CD1c-positive myeloid dendritic cell (primary cell): ENCODE measurements around the gene TBL1Y.
"Not testable (repeated sequence)": the region's sequence is repeated elsewhere in the genome, so short reads cannot be mapped to it uniquely, and the experiment has no call there.

Source experiments
- DNase-seq: peaks from one replicate; pipeline ENCODE4 v3.0.0-alpha.2; 2016; ENCODE audit errors: extremely low spot score

TBL1Y gene

DNA sequence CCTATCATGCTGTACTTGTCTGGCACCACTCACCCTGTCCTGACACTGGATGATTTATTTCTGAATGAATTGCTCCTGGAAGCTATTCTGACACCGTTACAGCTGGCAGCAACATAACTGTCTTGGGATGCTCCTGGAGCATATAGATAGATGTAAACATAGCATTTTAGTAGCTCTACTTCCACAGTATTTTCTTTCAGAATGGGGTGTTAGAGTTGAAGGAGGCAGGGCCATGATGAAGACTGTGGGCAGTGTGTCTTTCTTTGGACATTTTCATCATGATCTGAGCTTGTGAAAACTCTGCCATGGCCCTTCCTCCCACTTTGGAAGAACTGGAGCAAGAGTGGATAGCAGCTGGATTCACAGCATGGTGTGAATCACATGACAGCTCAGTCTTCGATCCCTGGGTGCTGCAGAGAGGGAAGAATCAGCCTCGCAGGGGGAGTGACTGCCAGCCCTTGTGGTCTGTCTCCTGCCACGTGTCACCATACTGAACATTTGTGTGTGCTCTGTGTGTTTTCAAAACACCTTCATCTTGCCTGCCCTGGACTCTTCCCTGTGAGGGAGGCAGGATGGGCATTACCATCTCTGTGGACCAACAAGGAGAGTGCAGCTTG lies 61.9 kb downstream of the TBL1Y start:
- no peak for DNase-seq

DNA sequence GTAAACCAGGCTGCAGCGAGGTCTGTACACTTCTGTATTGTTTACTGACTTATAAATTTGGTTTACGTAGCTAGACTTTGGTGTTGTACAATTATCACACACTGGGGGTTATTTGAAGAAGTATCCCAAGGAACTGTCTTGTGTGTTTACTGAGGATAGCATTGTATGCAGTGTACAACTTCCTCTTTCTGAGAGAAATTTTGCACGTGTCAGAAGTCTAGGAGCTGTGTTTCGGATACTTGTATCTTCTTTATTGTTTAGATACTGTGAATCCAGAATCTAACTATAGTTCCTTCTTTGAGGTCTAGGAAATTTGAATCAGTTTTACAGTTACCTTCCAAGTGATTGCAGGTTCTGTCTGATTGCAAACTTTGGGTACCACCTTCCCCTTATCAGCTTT lies 64.5 kb downstream of the TBL1Y start:
- DNase-seq = no peak

DNA sequence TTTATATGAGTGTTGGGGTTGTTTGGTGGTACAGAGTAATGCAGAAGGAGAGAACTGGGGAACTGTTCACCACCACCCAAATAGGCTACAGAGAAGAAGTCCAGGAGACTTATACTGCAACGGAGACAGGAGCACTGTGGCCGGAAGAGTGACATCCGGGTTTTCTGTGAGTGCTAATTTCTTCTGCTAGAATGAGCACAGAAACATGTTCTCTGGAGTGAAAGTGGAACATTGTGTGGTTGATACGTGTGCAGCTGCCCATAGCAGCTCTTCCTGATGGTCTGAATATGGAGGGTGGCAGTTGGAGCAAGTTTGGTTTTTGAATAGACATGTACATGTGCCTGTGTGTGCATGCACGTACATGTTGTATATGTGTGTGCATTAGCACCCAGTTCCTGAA lies 67.3 kb downstream of the TBL1Y start:
- DNase-seq = no peak

DNA sequence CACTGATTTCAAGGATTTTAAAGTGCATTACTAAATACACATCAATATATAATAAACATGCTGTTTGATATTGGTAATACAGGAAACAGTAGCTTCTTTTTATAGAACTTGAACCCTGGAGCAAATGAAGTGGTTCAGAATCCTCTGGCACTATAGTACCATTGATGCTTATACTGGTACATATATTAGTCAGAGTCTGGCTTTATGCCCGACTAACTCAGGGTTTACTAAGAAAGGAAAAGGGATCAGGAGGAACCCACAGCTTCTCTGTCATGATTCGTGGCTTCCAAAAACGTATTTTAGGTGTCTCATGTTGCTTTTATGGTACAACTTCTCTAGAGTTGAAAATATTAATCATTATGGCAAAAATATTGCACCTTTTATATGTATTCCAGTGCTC lies 72.7 kb downstream of the TBL1Y start:
- no peak for DNase-seq

DNA sequence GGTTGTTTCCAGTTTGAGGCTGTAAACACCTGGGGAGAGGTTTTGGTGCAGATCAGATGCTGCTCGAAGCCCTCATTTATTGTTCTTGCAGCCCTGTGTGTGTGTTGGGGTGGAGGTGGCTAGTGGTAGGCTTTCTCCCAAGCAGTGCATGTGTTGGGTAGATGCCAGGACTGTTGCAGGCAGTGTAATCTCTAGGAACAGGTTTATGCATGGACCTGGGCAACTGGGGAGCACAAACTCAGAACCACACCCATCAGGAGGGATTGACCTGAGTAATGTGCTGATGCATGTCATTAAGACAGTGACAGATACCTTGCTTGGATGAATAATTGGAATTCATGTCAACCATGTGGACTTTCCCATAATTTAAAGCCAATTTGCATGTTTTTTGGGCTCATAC lies 77.3 kb downstream of the TBL1Y start:
- no peak for DNase-seq

DNA sequence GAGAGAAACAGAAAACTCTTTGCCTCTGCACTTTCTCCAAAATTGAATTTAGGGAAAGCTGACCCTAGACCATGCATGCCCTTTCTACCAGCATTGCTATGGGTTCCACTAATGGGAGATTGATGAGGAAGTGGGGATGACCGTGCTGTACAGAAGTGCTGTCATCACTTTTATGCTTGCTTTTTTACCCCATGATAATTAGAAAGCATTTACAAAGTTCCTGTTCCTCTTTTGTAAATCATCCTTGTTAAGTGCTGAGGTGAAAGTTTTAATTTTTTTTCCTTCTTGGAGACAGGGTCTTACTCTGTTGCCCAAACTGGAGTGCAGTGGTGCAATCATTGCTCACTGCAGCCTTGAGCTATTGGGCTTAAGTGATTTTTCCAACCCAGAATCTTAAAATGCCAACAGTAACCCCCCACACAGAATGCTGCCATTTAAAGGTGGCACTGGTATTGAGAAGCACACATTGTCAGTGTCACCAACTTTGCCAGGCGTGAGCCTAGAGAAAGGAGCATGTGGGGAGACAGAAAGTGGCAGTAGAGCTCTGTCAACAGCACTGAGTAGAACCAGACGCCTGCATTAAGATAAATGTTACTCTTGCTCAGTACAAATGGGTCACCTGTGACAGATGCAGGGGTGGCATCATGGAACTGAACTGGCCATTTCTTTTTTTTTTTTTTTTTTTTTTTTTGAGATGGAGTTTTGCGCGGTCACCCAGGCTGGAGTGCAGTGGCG lies 79.6 kb downstream of the TBL1Y start:
- DNase-seq = peak; percentile 7

DNA sequence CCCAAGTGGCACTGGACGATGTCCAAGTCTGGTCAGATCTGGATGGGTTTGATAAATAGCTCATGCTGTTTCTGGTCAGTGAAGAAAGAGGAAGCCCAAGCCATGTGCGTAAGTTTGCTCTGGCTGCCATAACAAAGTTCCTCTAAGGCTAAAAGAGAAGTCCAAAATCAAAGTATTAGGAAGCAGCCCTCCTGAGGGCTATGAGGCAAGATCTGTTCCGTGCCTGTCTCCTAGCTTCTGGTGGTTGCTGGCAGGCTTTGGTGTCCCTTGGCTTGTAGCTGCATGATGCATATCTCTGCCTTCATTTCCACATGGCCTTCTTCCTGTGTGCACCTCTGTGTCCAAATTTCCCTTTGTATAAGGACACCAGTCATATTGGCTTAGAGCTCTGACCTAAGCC lies 81.5 kb downstream of the TBL1Y start:
- DNase-seq = peak; percentile 51

DNA sequence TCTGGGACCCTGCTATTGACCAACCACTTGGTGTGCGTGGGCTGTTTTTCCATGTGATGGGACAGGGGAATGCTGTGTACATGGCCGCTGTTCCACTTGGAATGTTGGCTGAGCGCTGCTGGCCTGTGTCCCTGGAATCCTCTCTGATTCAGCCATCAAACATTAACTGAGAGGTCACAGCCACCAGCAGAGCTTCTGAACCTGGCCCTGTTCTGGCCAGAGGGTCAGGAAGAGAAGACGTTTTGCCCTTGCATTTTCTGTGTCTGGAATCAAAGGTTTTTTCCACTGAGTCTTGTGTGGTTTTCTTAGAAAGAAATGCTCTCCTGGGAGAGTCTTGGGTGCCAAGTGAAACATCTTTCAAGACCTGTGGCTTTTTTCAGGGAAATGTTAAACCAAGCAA lies 85.5 kb downstream of the TBL1Y start:
- DNase-seq = no peak

DNA sequence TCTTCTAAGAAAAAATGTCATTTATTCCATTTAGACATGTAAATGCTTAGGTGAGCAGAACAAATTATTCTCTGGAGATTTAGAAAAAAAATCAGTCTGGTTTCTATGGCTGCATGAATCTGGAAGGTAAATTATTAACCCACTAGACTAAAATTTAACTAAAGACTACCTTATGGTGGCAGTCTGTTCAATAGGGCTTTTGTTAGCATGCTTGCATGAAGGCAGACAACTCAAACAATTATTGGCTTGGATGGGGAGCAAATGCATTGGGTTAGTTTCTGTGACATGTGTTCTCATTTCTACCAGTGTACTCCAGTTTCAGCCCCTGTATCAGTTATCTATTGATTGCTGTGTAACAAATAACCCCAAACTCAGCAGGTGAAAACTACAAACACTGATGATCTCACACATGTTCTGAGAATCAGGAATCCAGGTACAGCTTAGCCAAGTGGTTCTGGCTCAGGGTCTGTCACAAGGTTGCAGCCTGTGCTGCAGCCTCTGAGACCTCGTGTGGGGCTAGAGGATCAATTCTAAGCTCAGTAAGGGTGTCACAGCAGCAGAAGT lies 87.1 kb downstream of the TBL1Y start:
- DNase-seq = no peak

DNA sequence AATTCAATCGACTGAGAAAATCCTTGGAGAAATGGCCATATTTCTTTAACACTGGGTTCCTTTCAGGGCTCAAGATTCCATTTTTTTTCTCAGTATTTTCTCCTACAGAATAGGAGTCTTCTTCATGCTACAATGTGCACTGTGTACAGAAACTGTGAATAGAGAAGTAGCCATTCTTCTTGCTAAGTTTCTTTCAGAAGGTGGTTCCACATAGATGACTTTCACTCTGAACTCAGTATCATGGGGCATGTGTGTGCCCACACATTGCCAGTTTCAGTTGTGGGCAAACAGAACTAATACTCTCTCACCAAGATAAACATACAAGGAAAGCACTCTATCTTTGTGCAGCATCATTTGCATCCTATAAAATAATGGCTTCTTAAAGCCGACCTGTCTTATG lies 89.4 kb downstream of the TBL1Y start:
- peak; percentile 29 for DNase-seq

DNA sequence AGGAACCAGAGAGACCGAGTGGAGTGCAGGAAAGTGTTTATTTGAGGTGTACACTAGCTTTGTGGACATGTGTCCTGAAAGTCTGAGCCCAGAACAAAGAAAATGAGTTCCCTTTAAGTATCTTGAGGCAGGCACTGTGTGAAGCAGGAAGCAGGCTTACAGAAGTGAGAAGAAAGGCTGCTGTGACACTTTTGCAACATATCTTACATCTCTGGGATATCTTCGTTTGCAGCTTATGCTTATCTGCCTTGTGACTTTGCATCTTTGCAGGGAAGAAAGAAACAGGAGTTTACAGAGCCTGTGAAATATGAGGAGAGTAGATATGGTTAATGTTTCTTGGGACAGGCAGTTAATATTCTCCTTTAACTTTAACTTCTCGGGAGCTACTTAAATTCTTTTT lies 92.1 kb downstream of the TBL1Y start:
- DNase-seq = peak; percentile 5

DNA sequence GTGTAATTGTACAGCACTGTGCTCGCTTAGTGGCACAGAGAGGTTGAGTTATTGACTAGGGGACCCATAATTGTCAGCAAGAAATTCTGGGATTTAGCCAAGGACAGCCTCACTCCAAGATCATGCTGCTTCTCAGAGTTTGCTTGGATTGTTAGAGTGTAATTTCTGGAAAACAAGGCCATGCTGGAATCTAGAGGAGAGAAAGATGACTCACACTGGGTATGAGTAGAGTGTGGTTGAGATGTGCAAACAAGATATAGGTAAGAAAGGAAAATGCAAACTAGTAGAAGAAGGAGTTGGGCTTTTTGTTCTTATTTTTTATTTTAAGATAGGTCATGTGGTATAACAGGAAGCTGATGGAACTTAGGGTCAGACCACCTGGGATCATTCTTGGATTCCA lies 97.4 kb downstream of the TBL1Y start:
- DNase-seq = no peak

DNA sequence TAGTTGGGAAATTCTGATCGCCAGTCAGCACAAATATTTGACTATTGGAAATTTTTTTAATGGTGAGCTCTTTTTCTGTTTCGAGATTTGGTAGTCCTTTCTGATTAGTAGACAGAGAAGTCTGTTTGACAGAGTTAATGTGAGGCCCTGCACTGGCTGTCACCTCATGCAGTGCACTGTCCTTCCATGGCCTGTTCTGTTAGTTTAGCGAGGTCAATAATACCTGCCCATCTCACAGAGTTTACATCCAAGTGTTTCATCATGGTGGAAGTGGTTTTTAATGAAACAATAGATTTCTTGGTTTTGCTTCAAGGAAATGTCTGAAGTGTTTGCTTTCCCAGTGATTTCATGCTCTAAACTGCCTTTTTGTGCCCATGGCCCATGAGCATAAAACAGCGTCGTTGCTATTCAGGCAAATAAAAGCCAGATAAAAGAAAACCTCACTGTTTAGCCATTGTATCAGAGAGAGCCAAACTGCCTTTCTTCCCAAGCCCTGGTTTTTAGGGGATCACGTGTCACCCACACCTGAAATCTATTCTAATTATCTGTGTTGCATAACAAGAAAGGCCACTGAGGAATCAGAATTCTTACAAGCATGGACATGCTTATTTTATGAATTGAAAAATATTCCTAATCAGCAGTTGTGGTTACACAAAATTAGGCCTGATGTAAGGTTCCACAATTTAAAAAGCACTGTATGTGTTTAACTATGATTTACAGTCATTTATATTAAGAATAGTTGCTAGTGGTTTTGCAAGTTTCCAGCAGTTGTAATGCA lies 98.3 kb downstream of the TBL1Y start:
- no peak for DNase-seq

DNA sequence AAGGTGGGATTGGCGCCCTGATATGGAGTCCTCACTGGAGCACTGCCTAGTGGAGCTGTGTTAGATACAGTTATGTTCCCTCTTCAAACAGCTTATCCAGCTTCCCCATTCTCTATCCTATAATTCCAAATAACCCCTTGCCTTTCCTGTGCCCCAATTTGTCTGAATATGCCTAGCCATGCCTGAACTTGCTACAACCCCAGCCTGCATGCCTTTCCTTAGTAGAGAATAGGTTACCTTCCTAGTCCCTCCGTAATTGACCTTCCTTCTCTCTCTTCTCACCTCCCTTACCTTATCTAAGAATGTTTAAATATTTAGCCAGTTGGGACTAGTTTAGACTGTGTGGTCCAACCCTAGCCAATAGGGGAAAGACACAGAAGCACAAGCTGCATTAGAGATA lies 102.6 kb downstream of the TBL1Y start:
- DNase-seq = no peak

DNA sequence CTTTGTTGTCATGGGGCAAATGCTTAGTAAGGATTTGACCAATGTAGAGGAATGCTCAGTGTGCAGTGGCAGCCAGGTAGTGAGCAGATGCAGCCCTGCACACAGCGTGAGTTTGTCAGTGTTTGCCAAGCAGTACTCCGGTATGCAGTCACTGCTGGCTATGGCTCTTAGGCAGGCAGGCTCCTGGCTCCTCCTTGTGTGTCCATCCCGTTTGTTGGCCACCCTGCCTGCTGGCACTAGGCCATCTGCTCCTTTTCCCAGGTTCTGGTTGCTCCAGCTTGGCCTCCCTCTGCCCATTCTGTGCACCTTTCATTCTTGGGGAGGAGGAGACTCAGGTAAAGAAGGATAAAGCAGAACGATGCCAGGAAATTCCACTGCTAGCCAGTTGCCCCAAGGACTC lies 106.0 kb downstream of the TBL1Y start:
- DNase-seq = no peak

DNA sequence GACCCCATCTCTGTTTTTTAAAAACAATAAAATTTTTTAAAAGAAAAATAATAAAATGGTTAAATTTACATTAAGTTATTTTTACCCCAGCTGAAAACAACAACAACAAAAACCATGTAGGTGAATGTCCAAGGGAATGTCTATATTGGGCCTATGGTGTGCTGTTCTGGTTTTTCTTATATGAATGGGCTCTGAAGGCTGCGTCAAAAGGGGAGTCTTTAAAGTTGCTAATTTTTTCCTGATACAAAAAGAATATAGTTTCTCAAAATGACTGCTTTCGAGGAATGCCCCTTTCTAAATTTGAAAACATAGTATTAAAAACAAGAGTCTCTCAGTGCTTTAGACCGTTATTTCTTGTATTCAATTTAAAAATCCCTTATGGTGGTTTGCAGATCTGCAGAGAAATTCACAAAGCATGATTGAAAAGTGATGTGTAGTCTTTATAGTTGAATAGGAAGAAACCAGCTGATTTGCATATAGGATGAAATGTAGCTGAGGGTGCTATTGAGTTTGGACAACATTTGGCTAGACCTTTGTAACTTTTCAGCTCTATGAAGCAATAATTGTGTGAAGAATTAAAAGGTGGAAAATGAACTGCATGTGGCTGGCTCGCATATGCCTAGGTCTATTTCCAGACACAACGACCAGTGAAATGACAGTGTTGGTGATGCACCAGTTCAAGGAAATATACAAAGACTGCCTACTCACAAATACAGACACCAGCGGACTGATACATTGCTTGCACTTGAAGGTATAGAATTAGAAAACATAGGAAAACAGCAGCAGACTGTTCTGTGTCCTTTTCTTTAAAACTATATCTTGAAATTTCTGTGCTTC lies 107.0 kb downstream of the TBL1Y start:
- no peak for DNase-seq

DNA sequence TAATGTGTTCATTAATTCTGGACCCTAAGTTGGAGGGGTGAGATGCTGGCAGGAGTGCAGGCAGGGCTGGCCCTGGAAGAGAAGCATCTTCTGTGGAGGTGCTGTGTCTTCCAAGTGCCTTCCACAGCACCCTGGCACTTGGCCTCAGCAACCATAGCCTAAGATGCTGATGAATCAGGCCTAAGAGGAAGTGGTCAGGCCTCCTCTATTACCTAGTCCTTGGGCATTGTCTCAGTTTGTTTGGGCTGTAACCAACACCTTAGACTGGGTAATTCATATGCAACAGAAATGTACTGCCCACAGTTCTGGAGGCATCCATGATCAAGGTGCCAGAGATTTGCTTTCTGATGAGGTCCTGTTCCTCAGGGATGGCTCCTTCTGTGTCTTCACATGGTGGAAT lies 128.5 kb downstream of the TBL1Y start:
- no peak for DNase-seq

DNA sequence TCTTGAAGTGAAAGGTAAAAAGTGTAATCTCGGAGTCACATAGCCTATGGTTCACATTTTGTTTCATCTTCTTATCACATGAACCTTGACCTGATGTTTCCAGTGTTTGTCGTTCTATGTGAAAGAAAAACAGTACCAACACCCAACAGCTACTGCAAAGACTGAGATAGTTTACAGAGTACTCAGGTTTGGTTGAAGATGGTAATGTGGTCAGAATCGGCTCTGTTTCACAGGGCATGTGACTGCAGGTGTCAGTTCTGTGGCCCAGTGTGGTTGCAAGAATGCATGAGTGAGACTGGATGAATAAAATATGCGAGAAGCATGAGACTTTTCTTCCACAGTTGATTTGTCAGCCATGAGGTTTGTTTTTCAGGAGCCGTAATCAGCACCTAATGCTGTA lies 130.2 kb downstream of the TBL1Y start:
- no peak for DNase-seq

DNA sequence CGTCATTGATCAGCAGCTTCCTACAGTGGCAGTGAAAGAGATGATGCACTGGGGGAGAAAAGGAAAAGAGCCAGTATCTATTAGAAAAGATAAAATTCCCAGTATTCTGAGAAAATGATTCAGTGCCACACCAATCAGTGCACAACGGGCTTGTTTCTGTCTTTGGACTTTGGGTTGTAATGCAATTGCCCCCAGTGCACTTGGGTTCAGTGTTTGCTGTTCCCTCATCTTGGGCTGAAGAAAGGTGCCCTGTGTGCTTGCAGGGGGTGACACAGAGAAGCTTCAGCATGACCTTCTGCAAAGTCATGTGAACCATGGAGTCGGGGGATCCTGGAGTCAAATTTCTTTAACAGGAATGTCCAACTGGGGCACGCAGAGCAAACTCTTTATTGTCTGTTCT lies 131.5 kb downstream of the TBL1Y start:
- no peak for DNase-seq

DNA sequence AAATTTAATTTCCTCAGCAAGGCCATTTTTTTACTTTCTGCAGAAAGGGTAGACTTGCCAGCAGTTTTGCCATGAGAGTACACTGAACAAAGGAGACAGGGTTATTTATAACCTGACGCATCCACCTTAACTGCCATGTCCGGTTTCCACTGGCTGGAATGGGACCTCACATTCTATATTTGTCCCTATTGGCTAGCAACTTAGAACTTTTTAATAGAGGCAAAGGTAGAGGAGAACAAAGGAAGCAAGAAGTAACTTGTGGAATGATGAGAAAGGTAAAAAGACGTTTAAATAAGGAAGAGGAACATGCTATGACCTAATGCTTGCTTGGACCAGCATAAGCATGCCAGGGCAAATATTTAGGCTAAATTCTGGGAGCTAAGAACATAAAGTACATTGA lies 142.0 kb downstream of the TBL1Y start:
- DNase-seq = not testable (repeated sequence)

DNA sequence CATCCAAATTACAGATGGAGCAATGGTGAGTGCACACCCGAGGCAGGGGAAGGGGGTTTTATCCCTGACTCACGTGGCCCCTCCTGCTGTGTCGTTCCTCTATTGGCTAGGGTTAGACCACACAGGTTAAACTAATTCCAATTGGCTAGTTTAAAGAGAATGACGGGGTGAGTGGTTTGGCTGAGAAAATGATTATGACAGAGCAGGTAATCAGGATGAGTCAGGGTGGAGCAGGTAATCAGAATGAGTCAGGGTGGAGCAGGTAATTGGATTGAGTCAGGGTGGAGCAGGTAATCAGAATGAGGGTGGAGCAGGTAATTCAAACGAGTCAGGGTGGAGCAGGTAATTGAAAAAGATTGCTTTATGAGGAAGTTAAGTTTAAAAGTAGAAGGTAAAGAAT lies 146.4 kb downstream of the TBL1Y start:
- DNase-seq = no peak

DNA sequence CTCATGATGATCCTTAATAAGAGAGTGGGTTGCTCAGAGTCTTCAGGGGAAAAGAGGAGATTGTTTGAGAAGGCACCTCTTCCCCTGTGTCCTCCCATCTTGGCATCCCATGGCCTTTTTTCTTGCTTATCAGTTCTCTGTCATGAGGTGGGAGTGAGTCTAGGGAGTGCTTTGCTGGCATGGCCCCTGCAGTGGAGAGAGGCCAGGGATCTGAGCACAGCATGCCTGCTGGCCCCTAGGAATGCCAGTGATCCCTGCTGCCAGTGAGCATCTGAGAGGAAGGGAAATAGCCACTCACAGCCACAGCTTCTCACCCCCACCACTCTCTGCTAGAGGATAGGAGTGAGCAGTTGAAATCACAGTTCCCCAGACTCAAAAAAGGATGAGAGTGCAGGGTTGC lies 168.2 kb downstream of the TBL1Y start:
- DNase-seq = no peak
